ENCODE measurements around the gene KIF3B.

Gene KIF3B

DNA sequence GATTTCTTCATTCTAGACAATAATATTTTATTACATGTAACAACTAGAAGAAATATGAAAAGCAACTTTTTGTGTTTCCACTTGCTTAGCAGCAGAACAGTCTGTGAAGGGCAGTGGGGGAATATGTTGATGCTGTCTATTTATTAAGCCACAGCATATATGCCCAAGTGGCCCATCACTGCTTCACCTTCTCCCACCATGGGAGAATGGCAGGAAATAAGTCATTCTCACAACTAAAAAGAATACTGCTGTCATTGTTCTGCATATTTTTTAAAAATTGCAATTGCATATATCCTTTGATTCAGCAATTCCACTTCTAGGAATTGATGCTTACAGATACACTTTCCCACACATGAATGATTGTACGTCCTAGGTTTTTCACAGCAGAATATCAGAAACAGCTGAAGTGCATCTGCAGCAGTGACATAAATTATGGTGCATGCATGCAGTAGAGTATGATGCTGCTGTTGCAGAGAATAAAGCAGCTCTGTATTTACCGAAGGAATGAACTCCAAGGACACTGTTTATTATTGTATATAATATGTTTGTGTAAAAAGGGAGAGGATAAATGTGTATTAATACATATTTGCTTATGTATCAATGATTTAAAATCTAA is 26.8 kb downstream of the KIF3B start:
- no peak overlapping the region for H3K4me3 ChIP-seq (ENCODE audit: low read depth, low read length)
- no peak for DNase-seq (ENCODE audit: low read depth)
- TF ChIP-seq CTCF (IDR thresholded peaks at IDR 0.05; ENCODE audit: low read depth, low read length, missing control alignments): no peak

- H3K4me3 ChIP-seq (ENCODE audit: low read depth, low read length): no peak overlapping the region
- no peak for DNase-seq (ENCODE audit: low read depth)
- no peak for TF ChIP-seq CTCF (IDR thresholded peaks at IDR 0.05; ENCODE audit: low read depth, low read length, missing control alignments)
Measured at GRCh38 chr20:32312718-32313424, 35.4 kb downstream of the KIF3B start.

GRCh38 chr20:32314768-32315167 is 37.3 kb downstream of the KIF3B start:
- no peak overlapping the region for H3K4me3 ChIP-seq (ENCODE audit: low read depth, low read length)
- no peak for TF ChIP-seq CTCF (IDR thresholded peaks at IDR 0.05; ENCODE audit: low read depth, low read length, missing control alignments)
- DNase-seq (ENCODE audit: low read depth): no peak

DNA sequence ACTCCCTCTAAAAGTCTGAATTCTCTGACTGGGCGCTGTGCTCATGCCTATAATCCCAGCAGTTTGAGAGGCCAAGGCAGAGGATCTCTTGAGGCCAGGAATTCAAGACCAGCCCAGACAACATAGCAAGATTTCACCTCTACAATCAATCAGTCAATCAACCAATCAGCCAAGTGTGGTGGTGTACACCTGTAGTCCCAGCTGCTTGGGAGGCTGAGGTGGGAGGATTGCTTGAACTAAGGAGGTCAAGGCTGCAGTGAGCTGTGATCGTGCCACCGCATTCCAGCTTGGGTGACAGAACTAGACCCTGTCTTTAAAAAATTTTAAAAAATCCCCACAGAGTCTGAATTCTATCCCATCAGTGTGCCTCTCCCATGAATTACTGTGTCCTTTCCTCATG is 37.9 kb downstream of the KIF3B start:
- TF ChIP-seq CTCF (IDR thresholded peaks at IDR 0.05; ENCODE audit: low read depth, low read length, missing control alignments): no peak
- no peak overlapping the region for H3K4me3 ChIP-seq (ENCODE audit: low read depth, low read length)
- DNase-seq (ENCODE audit: low read depth): no peak

GRCh38 chr20:32315891-32316290 is 38.4 kb downstream of the KIF3B start:
- TF ChIP-seq CTCF (IDR thresholded peaks at IDR 0.05; ENCODE audit: low read depth, low read length, missing control alignments): no peak
- no peak for DNase-seq (ENCODE audit: low read depth)
- no peak overlapping the region for H3K4me3 ChIP-seq (ENCODE audit: low read depth, low read length)

DNA sequence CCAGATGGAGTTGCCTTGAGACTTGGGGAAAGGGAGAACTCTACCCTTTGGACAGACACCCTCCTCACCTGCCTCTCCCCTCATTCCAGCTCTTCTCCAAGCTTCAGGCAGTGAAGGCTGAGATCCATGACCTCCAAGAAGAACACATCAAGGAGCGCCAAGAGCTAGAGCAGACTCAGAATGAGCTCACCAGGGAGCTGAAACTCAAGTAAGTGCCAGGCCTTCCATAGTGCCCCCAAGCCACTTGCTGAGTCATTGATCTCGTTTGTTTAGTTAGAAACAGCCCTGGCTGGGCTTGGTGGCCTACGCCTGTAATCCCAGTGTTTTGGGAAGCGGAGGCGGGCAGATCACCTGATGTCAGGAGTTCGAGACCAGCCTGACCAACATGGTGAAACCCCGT is 39.2 kb downstream of the KIF3B start:
- DNase-seq (ENCODE audit: low read depth): no peak
- H3K4me3 ChIP-seq (ENCODE audit: low read depth, low read length): no peak overlapping the region
- TF ChIP-seq CTCF (IDR thresholded peaks at IDR 0.05; ENCODE audit: low read depth, low read length, missing control alignments): no peak

GRCh38 chr20:32319100-32319499 is 41.6 kb downstream of the KIF3B start:
- no peak for TF ChIP-seq CTCF (IDR thresholded peaks at IDR 0.05; ENCODE audit: low read depth, low read length, missing control alignments)
- no peak overlapping the region for H3K4me3 ChIP-seq (ENCODE audit: low read depth, low read length)
- no peak for DNase-seq (ENCODE audit: low read depth)

Data from GM12864 (cell line).